Trophoblast cell (in vitro differentiated cells and primary cell): Measurements from ENCODE around the gene RPTOR.

ENCODE experiments used
- DNase-seq, 2 donors: peaks; one replicate each; pipeline ENCODE4 v3.0.0-alpha.2; 2016
- H2AFZ ChIP-seq: 2 replicates; pipeline ENCODE4 v1.6.1; 2013; ENCODE audit warnings: low read length, moderate library complexity, mild to moderate bottlenecking; ENCODE audit not compliant: insufficient read depth, poor library complexity
- H2AK5ac ChIP-seq: 2 replicates; pipeline ENCODE4 v1.6.1; 2013; ENCODE audit warnings: mild to moderate bottlenecking, low read length
- H2BK120ac ChIP-seq: 2 replicates; pipeline ENCODE4 v1.6.1; 2013; ENCODE audit warnings: low read length, mild to moderate bottlenecking, moderate library complexity; ENCODE audit not compliant: insufficient read depth, poor library complexity
- H2BK12ac ChIP-seq: 2 replicates; pipeline ENCODE4 v1.6.1; 2013; ENCODE audit warnings: mild to moderate bottlenecking, low read length, moderate library complexity
- H2BK5ac ChIP-seq: 2 replicates; pipeline ENCODE4 v1.6.1; 2013; ENCODE audit warnings: low read length, low read depth, moderate library complexity, mild to moderate bottlenecking; ENCODE audit not compliant: poor library complexity
- H3K14ac ChIP-seq: 2 replicates; pipeline ENCODE4 v1.6.1; 2013; ENCODE audit warnings: mild to moderate bottlenecking, low read length
- H3K18ac ChIP-seq: 2 replicates; pipeline ENCODE4 v1.6.1; 2013; ENCODE audit warnings: mild to moderate bottlenecking, low read length
- H3K23ac ChIP-seq: 2 replicates; pipeline ENCODE4 v1.6.1; 2013; ENCODE audit warnings: low read length
- H3K27ac ChIP-seq: 2 replicates; pipeline ENCODE4 v1.5.1; 2013; ENCODE audit warnings: low read depth, mild to moderate bottlenecking, inconsistent platforms, low read length, moderate library complexity
- H3K27me3 ChIP-seq: 2 replicates; pipeline ENCODE4 v1.6.1; 2013; ENCODE audit warnings: inconsistent platforms, mild to moderate bottlenecking, low read length, moderate library complexity; ENCODE audit not compliant: insufficient read depth
- H3K36me3 ChIP-seq, 2 experiments: 1 replicate in 1 of 2; 2 replicates in 1 of 2; pipeline ENCODE4 v1.6.1; 2013; ENCODE audit warnings: low read length in 2 of 2, mild to moderate bottlenecking in 2 of 2, moderate library complexity in 1 of 2; ENCODE audit not compliant: insufficient read depth in 2 of 2, control insufficient read depth in 1 of 2
- H3K4ac ChIP-seq: 2 replicates; pipeline ENCODE4 v1.6.1; 2013; ENCODE audit warnings: low read depth, mild to moderate bottlenecking, low read length, moderate library complexity
- H3K4me1 ChIP-seq, 2 experiments: 1 replicate in 1 of 2; 2 replicates in 1 of 2; pipeline ENCODE4 v1.6.1; 2013; ENCODE audit warnings: low read length in 2 of 2, mild to moderate bottlenecking in 2 of 2, moderate library complexity in 1 of 2; ENCODE audit not compliant: insufficient read depth in 2 of 2, control insufficient read depth in 1 of 2
- H3K4me2 ChIP-seq: 2 replicates; pipeline ENCODE4 v1.6.1; 2013; ENCODE audit warnings: inconsistent platforms, mild to moderate bottlenecking, low read length, moderate library complexity
- H3K4me3 ChIP-seq: 2 replicates; pipeline ENCODE4 v1.5.1; 2013; ENCODE audit warnings: mild to moderate bottlenecking, low read depth, low read length, inconsistent platforms
- H3K79me1 ChIP-seq: one replicate; pipeline ENCODE4 v1.6.1; 2013; ENCODE audit warnings: low read length
- H3K79me2 ChIP-seq: 2 replicates; pipeline ENCODE4 v1.6.1; 2013; ENCODE audit warnings: low read length, mild to moderate bottlenecking; ENCODE audit not compliant: control insufficient read depth, insufficient read depth, poor library complexity
- H3K9ac ChIP-seq: 2 replicates; pipeline ENCODE4 v1.6.1; 2013; ENCODE audit warnings: mild to moderate bottlenecking, low read length
- H3K9me3 ChIP-seq: 2 replicates; pipeline ENCODE4 v1.6.1; 2013; ENCODE audit warnings: low read depth, mild to moderate bottlenecking, control low read depth, inconsistent platforms, low read length; ENCODE audit not compliant: insufficient read depth
- H4K12ac ChIP-seq: 2 replicates; pipeline ENCODE4 v1.6.1; 2013; ENCODE audit warnings: low read depth, mild to moderate bottlenecking, low read length, moderate library complexity
- H4K8ac ChIP-seq: 2 replicates; pipeline ENCODE4 v1.6.1; 2013; ENCODE audit warnings: low read depth, mild to moderate bottlenecking, low read length, moderate library complexity
- H4K91ac ChIP-seq: one replicate; pipeline ENCODE4 v1.6.1; 2013; ENCODE audit warnings: low read depth, mild to moderate bottlenecking, low read length, moderate library complexity
- WGBS: extraction: QIAGEN DNeasy Blood & Tissue Kit; methylation state at CpG from one replicate; pipeline ENCODE4 v1.1.7; 2013; ENCODE audit warnings: missing lambda C conversion rate; ENCODE audit not compliant: insufficient read length, insufficient coverage; ENCODE audit errors: extremely low coverage; 5-methylcytosine and 5-hydroxymethylcytosine counted together

Gene RPTOR

DNA sequence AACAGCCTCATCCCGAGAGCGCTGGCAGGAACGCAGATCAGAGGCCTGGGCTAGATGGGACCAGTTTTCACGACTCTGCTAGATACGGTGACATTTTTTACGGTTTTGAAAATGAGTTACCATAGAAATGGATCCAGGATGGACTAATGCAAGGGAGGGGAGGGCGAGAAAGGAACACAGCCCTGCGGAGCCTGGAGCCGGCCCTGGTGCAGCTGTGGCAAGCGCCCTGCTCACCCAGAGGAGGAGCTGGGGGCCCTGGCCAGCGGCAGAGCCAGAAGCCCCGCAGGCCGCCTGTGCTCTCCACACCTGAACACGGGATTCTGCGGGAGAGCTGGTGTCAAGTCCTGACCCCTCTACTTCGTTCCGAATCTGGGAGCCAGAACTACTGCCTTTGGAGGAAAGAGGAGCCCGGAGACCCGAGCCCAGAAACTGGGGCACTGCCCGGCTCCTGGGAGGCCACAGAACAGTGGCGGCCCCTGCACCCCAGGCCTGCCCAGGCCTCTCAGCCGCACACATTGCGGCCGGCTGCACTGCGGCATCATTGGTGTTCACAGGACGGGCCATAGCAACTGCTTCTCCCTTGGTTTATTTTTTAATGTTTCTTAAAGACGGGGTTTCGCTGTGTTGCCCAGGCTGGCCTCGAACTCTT lies 358.4 kb downstream of the RPTOR start:
- Histone ChIP-seq H3K9ac (no peak overlapping the region), H3K18ac (no peak overlapping the region), H3K23ac (no peak overlapping the region), H3K4me1 (no peaks in the 10 kb centered on the region), H3K27me3 (no peaks in the 10 kb centered on the region), H3K4me3 (no peak overlapping the region), H2BK120ac (no peak overlapping the region), H4K12ac (no peak overlapping the region), H2AFZ (no peak overlapping the region), H4K91ac (no peak overlapping the region), H3K14ac (no peak overlapping the region), H3K9me3 (no peaks in the 10 kb centered on the region), H3K27ac (no peak overlapping the region), H3K4ac (no peak overlapping the region), H2BK12ac (no peak overlapping the region), H3K4me2 (no peak overlapping the region), H3K79me2 (no peaks in the 10 kb centered on the region), H3K36me3 (peaks cover 20 to 21% of the 10 kb centered on the region in 2 experiments), H4K8ac (no peak overlapping the region), H3K79me1 (no peaks in the 10 kb centered on the region), H2BK5ac (no peak overlapping the region), H2AK5ac (no peak overlapping the region)
- WGBS: no CpG with 5 or more reads among the region's 29 CpGs
- DNase-seq: no peak

DNA sequence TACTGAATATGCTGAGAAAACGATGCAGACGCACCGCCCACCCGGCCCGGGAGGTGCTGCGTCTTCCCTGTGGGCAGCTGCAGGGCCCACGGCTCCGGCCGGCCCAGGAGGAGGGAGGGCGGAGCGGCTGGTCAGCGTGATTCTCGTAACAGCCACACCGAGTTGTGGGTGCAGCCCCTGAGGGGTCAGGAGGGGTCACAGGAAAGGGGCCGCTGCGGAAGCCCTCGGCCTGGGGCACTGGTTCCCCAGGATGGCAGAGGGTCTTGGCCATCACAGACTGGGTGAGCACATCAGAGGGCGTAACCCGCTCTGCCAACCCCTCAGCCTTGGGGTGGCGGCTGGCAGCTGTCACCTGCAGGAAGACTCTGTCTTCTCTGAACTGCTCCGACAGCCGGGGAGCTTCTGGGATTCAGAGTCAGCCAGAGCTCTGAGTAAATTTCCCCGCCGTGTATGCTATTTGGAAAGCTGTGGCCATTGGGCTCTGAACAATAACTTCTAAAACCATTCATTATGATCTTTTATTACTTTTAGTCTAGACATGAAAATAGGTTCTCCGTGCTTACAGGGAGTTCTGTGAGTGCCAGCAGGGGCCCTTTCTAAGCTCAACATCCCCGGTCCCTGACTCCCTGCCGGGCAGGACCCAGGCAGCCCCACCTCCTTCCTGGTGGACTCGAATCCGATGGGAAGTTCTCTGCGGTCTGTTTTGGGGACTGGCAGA lies 359.6 kb downstream of the RPTOR start:
- no CpG with 5 or more reads among the region's 30 CpGs for WGBS
- Histone ChIP-seq H3K79me2 (no peaks in the 10 kb centered on the region), H3K4ac (no peak overlapping the region), H4K91ac (no peak overlapping the region), H3K27ac (no peak overlapping the region), H3K9me3 (no peaks in the 10 kb centered on the region), H3K18ac (no peak overlapping the region), H4K12ac (no peak overlapping the region), H2BK120ac (no peak overlapping the region), H3K14ac (no peak overlapping the region), H3K9ac (no peak overlapping the region), H3K4me1 (no peaks in the 10 kb centered on the region), H2AFZ (no peak overlapping the region), H2BK5ac (no peak overlapping the region), H2BK12ac (no peak overlapping the region), H4K8ac (no peak overlapping the region), H2AK5ac (no peak overlapping the region), H3K23ac (no peak overlapping the region), H3K36me3 (peaks cover 18 to 26% of the 10 kb centered on the region in 2 experiments), H3K27me3 (no peaks in the 10 kb centered on the region), H3K79me1 (no peaks in the 10 kb centered on the region), H3K4me3 (no peak overlapping the region), H3K4me2 (no peak overlapping the region)
- DNase-seq: no peak

DNA sequence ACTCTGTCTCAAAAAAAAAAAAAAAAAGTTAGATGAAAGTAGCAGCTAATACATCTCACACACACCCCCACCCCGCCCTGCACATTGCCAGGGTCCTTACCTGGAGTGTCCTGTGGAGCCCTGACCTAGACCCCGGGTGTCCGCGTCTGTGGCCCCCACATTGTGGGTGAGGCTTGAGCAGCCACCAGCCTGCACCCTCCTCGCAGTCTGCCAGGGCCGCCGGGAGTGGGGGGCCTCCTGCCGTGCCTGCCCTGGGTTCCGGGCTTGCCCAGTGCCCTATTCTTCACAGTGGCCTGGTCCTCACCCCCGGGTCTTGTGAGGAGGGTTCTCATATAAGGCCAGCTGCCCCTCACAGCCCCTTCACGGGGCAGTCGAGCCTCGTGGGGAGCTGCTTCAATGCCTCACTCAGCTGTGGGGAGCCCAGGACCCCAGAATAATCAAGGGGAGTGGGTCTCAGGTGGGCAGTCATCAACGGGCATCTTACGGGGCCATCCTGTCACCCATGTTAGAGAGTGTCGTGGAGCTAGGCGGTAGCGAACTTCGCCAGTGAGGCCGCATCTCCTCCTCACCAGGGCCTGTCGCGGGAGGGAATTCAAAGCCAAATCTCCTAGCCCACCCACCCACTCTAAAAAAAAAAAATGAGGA lies 361.1 kb downstream of the RPTOR start:
- Histone ChIP-seq H3K9ac (no peak overlapping the region), H3K27me3 (no peaks in the 10 kb centered on the region), H3K4me3 (no peak overlapping the region), H3K9me3 (no peaks in the 10 kb centered on the region), H2BK12ac (no peak overlapping the region), H2BK120ac (no peak overlapping the region), H3K4me2 (no peak overlapping the region), H4K8ac (no peak overlapping the region), H3K18ac (no peak overlapping the region), H3K4ac (no peak overlapping the region), H4K12ac (no peak overlapping the region), H3K4me1 (no peaks in the 10 kb centered on the region), H3K36me3 (peaks cover 19 to 21% of the 10 kb centered on the region in 2 experiments), H4K91ac (no peak overlapping the region), H3K23ac (no peak overlapping the region), H3K79me2 (no peaks in the 10 kb centered on the region), H3K14ac (no peak overlapping the region), H2AFZ (no peak overlapping the region), H3K79me1 (no peaks in the 10 kb centered on the region), H2BK5ac (no peak overlapping the region), H3K27ac (no peak overlapping the region), H2AK5ac (no peak overlapping the region)
- WGBS: no CpG with 5 or more reads among the region's 22 CpGs
- DNase-seq: no peak

DNA sequence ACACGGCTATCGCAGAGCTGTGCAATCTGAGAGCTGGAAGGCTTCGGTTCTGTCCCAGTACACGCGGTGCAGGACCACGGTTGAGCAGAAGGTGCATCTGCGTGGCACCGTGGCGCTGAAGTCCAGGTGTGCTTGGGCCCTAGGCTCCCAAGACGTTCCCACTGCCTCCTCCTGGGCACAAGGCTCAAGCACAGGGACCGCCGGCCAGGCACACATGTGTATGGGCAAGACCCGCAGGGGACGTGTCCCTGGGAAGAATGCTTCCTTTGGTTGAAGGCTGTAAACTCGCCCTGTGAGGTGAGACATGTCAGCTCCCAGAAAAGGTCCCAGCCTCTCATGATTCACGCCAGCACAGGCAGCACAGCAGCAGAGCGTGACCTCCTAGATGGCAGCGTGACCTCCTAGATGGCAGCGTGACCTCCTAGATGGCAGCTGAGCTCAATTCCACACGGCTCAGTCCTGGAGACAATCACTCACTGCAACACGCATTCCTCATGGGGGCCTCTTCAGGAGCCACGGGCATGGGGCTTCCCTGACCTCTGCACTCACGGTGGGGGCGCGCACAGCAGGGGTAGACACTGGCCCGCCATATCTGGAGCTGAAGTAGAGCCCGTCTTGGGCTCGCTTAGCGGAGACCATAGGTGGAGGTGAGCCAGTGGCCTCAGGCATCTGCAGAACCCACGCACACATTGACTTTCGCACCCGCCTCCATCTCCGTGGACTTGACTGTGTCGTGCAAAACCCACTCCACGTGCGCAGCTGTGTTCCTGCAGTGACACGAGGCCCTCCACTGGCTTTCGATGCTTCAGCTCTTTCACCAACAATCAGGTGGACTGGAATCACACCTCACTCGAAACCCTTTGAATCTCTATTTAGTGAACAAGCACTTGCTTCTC lies 362.0 kb downstream of the RPTOR start:
- H3K4me3 ChIP-seq: no peak overlapping the region

More for the DNA sequence above, 362.0 kb downstream of the RPTOR start:
- DNase-seq: no peak
- H4K12ac ChIP-seq: no peak overlapping the region
- H3K9me3 ChIP-seq: no peaks in the 10 kb centered on the region
- no peak overlapping the region for H3K9ac ChIP-seq
- H2AFZ ChIP-seq: no peak overlapping the region
- H3K4me2 ChIP-seq: no peak overlapping the region
- H2BK5ac ChIP-seq: no peak overlapping the region
- H3K4ac ChIP-seq: no peak overlapping the region
- no peak overlapping the region for H3K27ac ChIP-seq
- H3K79me2 ChIP-seq: no peaks in the 10 kb centered on the region
- H4K8ac ChIP-seq: no peak overlapping the region
- peaks cover 20 to 23% of the 10 kb centered on the region in 2 experiments for H3K36me3 ChIP-seq
- H3K79me1 ChIP-seq: no peaks in the 10 kb centered on the region
- no peak overlapping the region for H2BK12ac ChIP-seq
- no peak overlapping the region for H3K18ac ChIP-seq
- H2AK5ac ChIP-seq: no peak overlapping the region
- no peaks in the 10 kb centered on the region for H3K27me3 ChIP-seq
- H2BK120ac ChIP-seq: no peak overlapping the region
- no peaks in the 10 kb centered on the region for H3K4me1 ChIP-seq
- H3K23ac ChIP-seq: no peak overlapping the region
- H4K91ac ChIP-seq: no peak overlapping the region
- H3K14ac ChIP-seq: no peak overlapping the region
- WGBS: no CpG with 5 or more reads among the region's 39 CpGs
